Heart left ventricle (tissue), 16 donors: ENCODE results near the gene GPRIN2. TPM values are rescaled to one million over a fixed set of nuclear protein-coding genes. Genes with fewer than 3 reads are reported as not detected.
"Not testable (repeated sequence)": the region's sequence is repeated elsewhere in the genome, so short reads cannot be mapped to it uniquely, and the experiment has no call there.

ENCODE experiments used
- ATAC-seq, 4 donors: fragments of 200-7000 bp; cut with Tn5 transposase; one replicate each; pipeline ENCODE4 v1.9.1; 2020 to 2022; ENCODE audit warnings: moderate library complexity in 4 of 4, mild to moderate bottlenecking in 3 of 4, moderate number of reproducible peaks in 1 of 4
- DNase-seq, 5 donors: peaks; one replicate each; pipeline ENCODE4 v3.0.0-alpha.2; 2020
- H3K27ac ChIP-seq, 12 donors: fragments of 200-600 bp; sonication (generic) in 4 of 12; one replicate each; pipeline versions ENCODE4 v1.5.0 to v1.8.0; 2016 to 2022; ENCODE audit warnings: mild to moderate bottlenecking in 2 of 12
- H3K27me3 ChIP-seq, 9 donors: fragments of 200-600 bp; sonication (generic) in 2 of 9; one replicate each; pipeline versions ENCODE4 v1.5.1 to v1.8.0; 2016 to 2022; ENCODE audit warnings: mild to moderate bottlenecking in 3 of 9
- H3K36me3 ChIP-seq, 9 donors: fragments of 200-600 bp; sonication (generic) in 2 of 9; one replicate each; pipeline versions ENCODE4 v1.5.0 to v1.8.0; 2018 to 2022; ENCODE audit warnings: mild to moderate bottlenecking in 2 of 9
- H3K4me1 ChIP-seq, 12 donors: fragments of 200-600 bp; sonication (generic) in 4 of 12; one replicate each; pipeline versions ENCODE4 v1.5.0 to v1.8.0; 2016 to 2022; ENCODE audit warnings: mild to moderate bottlenecking in 3 of 12
- H3K4me3 ChIP-seq, 12 donors: fragments of 200-600 bp; sonication (generic) in 4 of 12; one replicate each; pipeline versions ENCODE4 v1.5.0 to v1.8.0; 2017 to 2022; ENCODE audit warnings: mild to moderate bottlenecking in 9 of 12, moderate library complexity in 4 of 12
- H3K9me3 ChIP-seq, 12 donors: fragments of 200-600 bp; sonication (generic) in 4 of 12; one replicate each; pipeline versions ENCODE4 v1.5.0 to v1.8.0; 2016 to 2022; ENCODE audit warnings: mild to moderate bottlenecking in 1 of 12
- CTCF ChIP-seq, 12 donors: fragments of 200-600 bp; sonication (generic) in 4 of 12; IDR thresholded peaks; one replicate each; pipeline versions ENCODE4 v1.5.0 to v1.8.0; 2018 to 2022; ENCODE audit warnings: antibody characterized with exemption in 12 of 12, mild to moderate bottlenecking in 5 of 12
- POLR2A ChIP-seq, 2 donors: fragments of 450-650 bp; IDR thresholded peaks; one replicate each; pipeline ENCODE4 v1.6.1; 2017; ENCODE audit warnings: antibody characterized with exemption in 2 of 2, mild to moderate bottlenecking in 2 of 2, moderate library complexity in 2 of 2
- whole genome bisulfite sequencing, 4 donors: extraction: QIAGEN DNeasy Blood & Tissue Kit in 2 of 4; methylation state at CpG; one replicate each; pipeline versions ENCODE4 v1.1.5 to v1.1.7; 2013 to 2018; 5-methylcytosine and 5-hydroxymethylcytosine counted together
- intact Hi-C, 10 donors: fragments of 100-400 bp; cut with DNase I; formaldehyde crosslinking; loops; one replicate each; pipeline versions ENCODE4 v1.11.1 to v1.14.2; 2022
- polyA plus RNA-seq, 2 donors: library from polyadenylated mRNA; stranded (reverse); fragments of 200-250 nt; gene quantifications; one replicate each; pipeline ENCODE4 v1.2.3, GENCODE V29; 2013
- total RNA-seq, 9 donors: library from RNA; depleted of rRNA in 2 of 9; stranded (reverse); fragments of >200 nt in 2 of 9; fragmentation: NEBNext Ultra II Directional in 3 of 9; extraction: Animal tissue kit (Norgen Biotek cat#: 25700) in 3 of 9; gene quantifications; one replicate each; pipeline versions ENCODE4 v1.1.0 to v1.2.4, GENCODE V29; 2016 to 2023
- donor health status: ischemic (EF 13 %, LVEDD 7.1; RV severe dilation, severe dysfunction).
- donor health status: healthy with polysubstance abuse.
- donor health status: DM: no; HTN: yes; CAD: no.
- donor health status: DM: no; HTN: no; CAD: no.
- donor health status: ischemic (EF 25% LVEDD 6.9; RV normal size, moderate dysfunction).
- donor health status: ischemic (EF 25% LVEDD 5.7; RV mildly dilated, moderate dysfunction).
- donor health status: healthy.
- donor health status: DM: yes; HTN: yes; CAD: no.
- donor health status: ischemic (EF 35%, LVEDD 5.7; RV mildly dilated, moderate dysfunction).
- donor health status: nonischemic (EF 11% LVEDD 7.7; RV severe dilation, severe dysfunction).
- donor health status: DM: yes; HTN: yes; CAD: no.
- donor health status: PGD.
- donor health status: ischemic (EF 29% LVEDD 5.4; RV normal size, mild dysfunction).
- donor health status: nonischemic (EF 23%, LVEDD 6.1; RV moderate dilation, normal function).

Gene GPRIN2
- total and polyA plus RNA-seq, 11 donors = 0.50 TPM; not detected in 10

DNA sequence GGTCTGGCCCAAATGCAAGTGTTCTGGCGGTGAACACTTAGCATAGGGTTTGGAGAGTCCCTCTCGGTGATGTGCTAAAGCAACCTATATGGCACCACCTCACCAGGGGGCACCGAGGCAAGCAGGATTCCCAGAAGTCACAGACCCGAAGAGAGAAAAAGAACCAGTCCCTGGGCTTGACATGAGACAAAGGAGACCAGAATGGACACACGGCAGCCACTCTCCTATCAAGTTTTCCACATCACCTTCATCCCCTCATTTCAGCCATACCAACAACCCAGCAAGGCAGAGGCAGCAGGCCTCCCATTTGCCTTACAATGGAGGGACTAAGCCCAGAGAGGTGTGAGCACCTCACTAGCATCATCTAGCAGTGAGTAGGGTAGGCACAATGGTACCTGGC lies 19.7 kb downstream of the GPRIN2 start:
- Histone ChIP-seq H3K27ac (no peak overlapping the region), H3K9me3 (no peaks in the 10 kb centered on the region), H3K36me3 (no peaks in the 10 kb centered on the region), H3K4me1 (peaks cover 0 to 9% (median 0%) of the 10 kb centered on the region in 12 donors), H3K4me3 (no peak overlapping the region), H3K27me3 (peaks cover 3 to 77% (median 34%) of the 10 kb centered on the region in 9 donors)
- intact Hi-C loops = no loop called here
- peak in 2 of 5 donors; percentile 11 to 13 for DNase-seq
- peak in 1 of 4 donors; percentile 11 for ATAC-seq
- WGBS, 4 donors = 83 to 91% (median 84%) methylated on average over 5 of the region's 5 CpGs
- TF ChIP-seq CTCF (IDR thresholded peaks at IDR 0.05) (no peak), POLR2A (IDR thresholded peaks at IDR 0.05) (no peak)

DNA sequence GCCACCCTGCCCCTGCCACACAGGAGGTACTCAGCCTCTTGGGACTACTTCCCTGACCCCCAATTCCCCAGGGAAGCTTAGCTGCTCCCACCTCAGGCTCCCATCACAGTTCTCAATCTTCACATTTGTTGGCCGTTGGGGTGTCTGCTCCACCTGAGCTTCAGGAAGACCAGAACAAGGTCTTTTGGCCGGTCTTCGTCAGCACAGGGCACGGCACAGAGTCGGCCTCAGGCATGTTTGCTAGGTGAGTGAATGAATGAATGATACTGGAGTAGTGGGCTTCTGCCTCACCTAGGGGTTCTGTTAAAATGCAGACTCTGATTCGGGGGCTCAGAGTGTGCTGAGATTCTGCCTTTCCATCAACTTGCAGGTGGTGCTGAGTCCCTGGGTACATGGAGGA lies 20.3 kb downstream of the GPRIN2 start:
- Histone ChIP-seq H3K9me3 (no peaks in the 10 kb centered on the region), H3K4me3 (no peak overlapping the region), H3K36me3 (no peaks in the 10 kb centered on the region), H3K4me1 (peaks cover 0 to 4% (median 0%) of the 10 kb centered on the region in 12 donors), H3K27ac (no peak overlapping the region), H3K27me3 (peaks cover 3 to 71% (median 33%) of the 10 kb centered on the region in 9 donors)
- 85 to 94% (median 88%) methylated on average over 6 of the region's 6 CpGs for WGBS, 4 donors
- no peak for TF ChIP-seq POLR2A (IDR thresholded peaks at IDR 0.05)
- no peak for TF ChIP-seq CTCF (IDR thresholded peaks at IDR 0.05)
- ATAC-seq = no peak
- intact Hi-C loops = no loop called here
- peak in 2 of 5 donors; percentile 19 to 60 for DNase-seq

DNA sequence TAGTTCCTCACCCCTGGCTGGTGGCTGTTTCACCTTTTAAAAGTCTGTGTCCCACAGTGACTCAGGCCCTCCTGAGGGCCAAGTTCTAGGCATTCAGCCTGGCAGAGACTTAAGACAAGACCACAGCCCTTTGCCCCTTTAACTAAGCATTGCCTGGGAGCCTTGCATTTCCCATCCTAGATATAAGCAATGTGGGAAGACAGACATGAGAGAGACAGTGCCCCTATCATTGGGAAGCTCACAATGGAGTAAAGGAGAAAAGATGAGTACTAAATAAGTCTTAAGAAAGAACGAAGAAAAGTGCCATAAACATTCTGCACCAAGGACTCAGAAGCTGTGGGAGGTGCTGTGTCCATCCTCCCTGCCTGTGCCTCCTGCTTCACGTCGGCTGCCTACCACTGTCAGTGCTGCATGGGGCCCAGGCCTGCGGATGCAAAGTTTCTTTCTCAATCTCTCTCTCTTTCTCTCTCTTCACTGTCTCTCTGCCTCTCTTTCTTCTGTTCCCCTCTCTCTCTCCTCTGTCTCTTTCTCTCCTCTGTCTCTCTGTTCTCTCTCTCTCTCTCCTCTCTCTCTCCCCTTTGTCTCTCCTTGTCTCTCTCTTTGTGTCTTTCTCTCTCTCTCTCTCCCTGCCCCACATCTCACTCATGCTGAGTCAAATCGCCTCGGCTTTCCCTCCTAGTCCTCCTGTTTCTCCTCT lies 21.5 kb downstream of the GPRIN2 start:
- peak in 2 of 5 donors; percentile 23 for DNase-seq
- 76 to 82% (median 78%) methylated on average over 6 of the region's 6 CpGs for WGBS, 4 donors
- no peak for ATAC-seq

GRCh38 chr10:46532256-46532655 lies 24.2 kb downstream of the GPRIN2 start:
- WGBS, 4 donors = 57 to 65% (median 62%) methylated on average over 1 of the region's 1 CpG
- H3K36me3 ChIP-seq, H3K9me3 ChIP-seq, ATAC-seq, H3K4me3 ChIP-seq, H3K4me1 ChIP-seq, H3K27ac ChIP-seq, intact Hi-C loops: not testable (repeated sequence)
- peaks cover 0 to 49% (median 10%) of the 10 kb centered on the region in 9 donors for H3K27me3 ChIP-seq
- peak in 1 of 5 donors; percentile 1 for DNase-seq

More for the DNA sequence above, 21.5 kb downstream of the GPRIN2 start:
- TF ChIP-seq POLR2A (IDR thresholded peaks at IDR 0.05) (no peak), CTCF (IDR thresholded peaks at IDR 0.05) (no peak)
- H3K27ac ChIP-seq = no peak overlapping the region
- H3K9me3 ChIP-seq = no peaks in the 10 kb centered on the region
- intact Hi-C loops = loop anchor here in 1 of 10 donors (2.0 kb wide), 1 partner anchor 16 kb away; no protein-coding TSS in a partner anchor
- no peaks in the 10 kb centered on the region for H3K4me1 ChIP-seq
- no peak overlapping the region for H3K4me3 ChIP-seq
- peaks cover 3 to 66% (median 26%) of the 10 kb centered on the region in 9 donors for H3K27me3 ChIP-seq
- no peaks in the 10 kb centered on the region for H3K36me3 ChIP-seq
